Measurements from ENCODE around the gene MAP2K2.

MAP2K2 gene

GRCh38 chr19:4082172-4082571 lies 41.8 kb downstream of the MAP2K2 start:
- no peaks in the 10 kb centered on the region for H3K9me3 Mint-ChIP-seq
- DNase-seq (ENCODE audit: low spot score in 2 of 2) (no peak), ATAC-seq (no peak)
- H3K4me3 Mint-ChIP-seq, result no peak overlapping the region
- peaks cover 50% of the 10 kb centered on the region for H3K4me1 Mint-ChIP-seq
- no peak overlapping the region for H3K27ac Mint-ChIP-seq
- H3K36me3 Mint-ChIP-seq, result peaks cover 24% of the 10 kb centered on the region

GRCh38 chr19:4081441-4082129 lies 42.3 kb downstream of the MAP2K2 start:
- Mint-ChIP-seq H3K36me3 (peaks cover 19% of the 10 kb centered on the region), H3K27ac (no peak overlapping the region), H3K9me3 (no peaks in the 10 kb centered on the region), H3K4me3 (no peak overlapping the region), H3K4me1 (peaks cover 54% of the 10 kb centered on the region)
- DNase-seq (ENCODE audit: low spot score in 2 of 2), result no peak
- no peak for ATAC-seq

- no peak for ATAC-seq
- H3K9me3 Mint-ChIP-seq, result no peaks in the 10 kb centered on the region
- no peak overlapping the region for H3K4me3 Mint-ChIP-seq
- H3K27ac Mint-ChIP-seq, result peak overlapping the region; percentile 43
- peaks cover 11% of the 10 kb centered on the region for H3K36me3 Mint-ChIP-seq
- H3K4me1 Mint-ChIP-seq, result peaks cover 48% of the 10 kb centered on the region
- DNase-seq (ENCODE audit: low spot score in 2 of 2), result no peak
Observed at GRCh38 chr19:4080473-4080872, 43.4 kb downstream of the MAP2K2 start.

- peak; percentile 52 for ATAC-seq
- Mint-ChIP-seq H3K4me1 (peaks cover 45% of the 10 kb centered on the region), H3K9me3 (no peaks in the 10 kb centered on the region), H3K4me3 (peak overlapping the region; percentile 68), H3K36me3 (peaks cover 7% of the 10 kb centered on the region), H3K27ac (peak overlapping the region; percentile 85)
- DNase-seq (ENCODE audit: low spot score in 2 of 2), result peak in 1 of 2 donors; percentile 71
Observed at GRCh38 chr19:4077800-4078684, 45.9 kb downstream of the MAP2K2 start.

GRCh38 chr19:4077007-4077374 lies 46.9 kb downstream of the MAP2K2 start:
- Mint-ChIP-seq H3K4me3 (peak overlapping the region; percentile 68), H3K4me1 (peaks cover 43% of the 10 kb centered on the region)

GRCh38 chr19:4075373-4075772 lies 48.5 kb downstream of the MAP2K2 start:
- Mint-ChIP-seq H3K27ac (peak overlapping the region; percentile 83), H3K4me3 (peak overlapping the region; percentile 45), H3K9me3 (no peaks in the 10 kb centered on the region), H3K36me3 (peaks cover 7% of the 10 kb centered on the region), H3K4me1 (peaks cover 43% of the 10 kb centered on the region)
- DNase-seq (ENCODE audit: low spot score in 2 of 2), result peak in 1 of 2 donors; percentile 62
- ATAC-seq, result peak; percentile 87

More at GRCh38 chr19:4077007-4077374, 46.9 kb downstream of the MAP2K2 start:
- Mint-ChIP-seq H3K36me3 (peaks cover 7% of the 10 kb centered on the region), H3K27ac (peak overlapping the region; percentile 85), H3K9me3 (no peaks in the 10 kb centered on the region)
- DNase-seq (ENCODE audit: low spot score in 2 of 2) (no peak), ATAC-seq (no peak)

- Mint-ChIP-seq H3K4me1 (peaks cover 35% of the 10 kb centered on the region), H3K36me3 (peaks cover 21% of the 10 kb centered on the region), H3K9me3 (no peaks in the 10 kb centered on the region), H3K27ac (no peak overlapping the region), H3K4me3 (no peak overlapping the region)
- no peak for ATAC-seq
- no peak for DNase-seq (ENCODE audit: low spot score in 2 of 2)
Observed at GRCh38 chr19:4071610-4072009, 52.3 kb downstream of the MAP2K2 start.

GRCh38 chr19:4069331-4069959 lies 54.5 kb downstream of the MAP2K2 start:
- H3K4me3 Mint-ChIP-seq, result peak overlapping the region; percentile 75
- H3K36me3 Mint-ChIP-seq, result peaks cover 14% of the 10 kb centered on the region
- ATAC-seq, result no peak

GRCh38 chr19:4068047-4068966 lies 55.6 kb downstream of the MAP2K2 start:
- no peak for ATAC-seq
- Mint-ChIP-seq H3K9me3 (no peaks in the 10 kb centered on the region), H3K27ac (peak overlapping the region; percentile 78), H3K36me3 (peaks cover 26% of the 10 kb centered on the region), H3K4me3 (peak overlapping the region; percentile 75), H3K4me1 (peaks cover 24% of the 10 kb centered on the region)
- no peak for DNase-seq (ENCODE audit: low spot score in 2 of 2)

More at GRCh38 chr19:4069331-4069959, 54.5 kb downstream of the MAP2K2 start:
- DNase-seq (ENCODE audit: low spot score in 2 of 2), result peak in 1 of 2 donors; percentile 79
- Mint-ChIP-seq H3K4me1 (peaks cover 21% of the 10 kb centered on the region), H3K9me3 (no peaks in the 10 kb centered on the region), H3K27ac (peak overlapping the region; percentile 63)

GRCh38 chr19:4067396-4068046 lies 56.4 kb downstream of the MAP2K2 start:
- peak overlapping the region; percentile 78 for H3K27ac Mint-ChIP-seq
- peaks cover 33% of the 10 kb centered on the region for H3K36me3 Mint-ChIP-seq
- peaks cover 32% of the 10 kb centered on the region for H3K4me1 Mint-ChIP-seq
- peak in 1 of 2 donors; percentile 82 for DNase-seq (ENCODE audit: low spot score in 2 of 2)
- peak overlapping the region; percentile 75 for H3K4me3 Mint-ChIP-seq
- ATAC-seq, result peak; percentile 0
- H3K9me3 Mint-ChIP-seq, result no peaks in the 10 kb centered on the region

GRCh38 chr19:4066682-4067395 lies 57.1 kb downstream of the MAP2K2 start, which contains the start of gene ZBTB7A:
ZBTB7A (minus strand) TSS chr19:4066899; CDS start chr19:4055232, 11,667 bp downstream.
- peaks cover 40% of the 10 kb centered on the region for H3K36me3 Mint-ChIP-seq

GRCh38 chr19:4066176-4066606 lies 57.7 kb downstream of the MAP2K2 start:
- Mint-ChIP-seq H3K4me3 (peak overlapping the region; percentile 75), H3K9me3 (no peaks in the 10 kb centered on the region), H3K4me1 (peaks cover 34% of the 10 kb centered on the region), H3K27ac (peak overlapping the region; percentile 87), H3K36me3 (peaks cover 45% of the 10 kb centered on the region)
- DNase-seq (ENCODE audit: low spot score in 2 of 2), result peak; percentile 46 to 75
- ATAC-seq, result no peak

More at GRCh38 chr19:4066682-4067395, 57.1 kb downstream of the MAP2K2 start, which contains the start of gene ZBTB7A:
- Mint-ChIP-seq H3K4me3 (peak within 1 kb of the TSS; percentile 75), H3K4me1 (peaks cover 34% of the 10 kb centered on the region), H3K27ac (peak within 1 kb of the TSS; percentile 87), H3K9me3 (no peaks in the 10 kb centered on the region)
- peak; percentile 69 for ATAC-seq
- DNase-seq (ENCODE audit: low spot score in 2 of 2), result peak; percentile 55 to 89

- Mint-ChIP-seq H3K9me3 (no peaks in the 10 kb centered on the region), H3K36me3 (peaks cover 46% of the 10 kb centered on the region), H3K4me3 (peak overlapping the region; percentile 75), H3K4me1 (peaks cover 35% of the 10 kb centered on the region), H3K27ac (no peak overlapping the region)
- ATAC-seq (peak; percentile 84), DNase-seq (ENCODE audit: low spot score in 2 of 2) (peak; percentile 95 to 98)
Observed at GRCh38 chr19:4065430-4066175, 58.3 kb downstream of the MAP2K2 start.
